HG02970 (cell line): ENCODE data around the gene MT1A.

ENCODE experiments used
- ATAC-seq: cut with Tn5 transposase; IDR thresholded peaks from one replicate; pipeline ENCODE4 v1.9.1; 2021; ENCODE audit warnings: mild to moderate bottlenecking, moderate library complexity, moderate number of reproducible peaks; ENCODE audit not compliant: unreplicated experiment, low FRiP score

Gene MT1A

GRCh38 chr16:56637814-56638750 lies at the start of gene MT1A:
Gene MT1A (plus strand): TSS chr16:56638666. CDS start chr16:56638739, 73 bp downstream.
- no peak for ATAC-seq

- no peak for ATAC-seq
Measured at GRCh38 chr16:56588781-56589140, 49.7 kb upstream of the MT1A start.

- ATAC-seq, result no peak
Measured at GRCh38 chr16:56589141-56590039, 49.1 kb upstream of the MT1A start, which contains the start of gene MT3. Gene MT3 (plus strand): TSS chr16:56589528. CDS start chr16:56589591, 63 bp downstream.

GRCh38 chr16:56591377-56592060 lies 46.9 kb upstream of the MT1A start:
- ATAC-seq, result no peak

DNA sequence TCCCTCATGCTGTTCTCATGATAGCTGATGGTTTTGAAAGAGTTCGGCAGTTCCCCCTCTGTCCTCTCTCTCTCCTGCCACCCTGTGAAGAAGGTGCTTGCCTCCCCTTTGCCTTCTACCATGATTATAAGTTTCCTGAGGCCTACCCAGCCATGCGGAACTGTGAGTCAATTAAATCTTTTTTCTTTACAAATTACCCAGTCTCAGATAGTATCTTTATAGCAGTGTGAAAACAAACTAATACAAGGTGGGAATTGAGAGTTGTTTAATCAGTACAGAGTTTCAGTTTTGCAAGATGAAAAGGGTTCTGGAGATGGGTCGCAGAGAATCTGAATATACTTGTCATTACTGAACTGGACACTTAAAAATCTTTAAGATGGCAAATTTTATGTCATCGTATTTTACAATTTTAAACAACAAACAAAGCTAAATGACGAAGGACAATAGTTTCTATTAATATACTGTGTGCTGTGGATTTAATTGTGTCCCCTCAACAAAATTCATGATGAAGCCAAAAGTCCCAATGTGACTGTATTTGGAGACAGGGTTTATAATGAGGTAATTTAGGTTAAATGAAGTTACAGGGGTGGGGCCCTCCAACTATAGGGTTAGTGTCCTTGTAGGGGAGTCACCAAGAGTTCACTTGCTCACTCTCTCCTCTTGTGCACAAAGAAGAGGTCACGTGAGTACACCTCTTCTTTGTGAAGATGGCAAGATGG lies 44.7 kb upstream of the MT1A start:
- ATAC-seq, result no peak

GRCh38 chr16:56594292-56594619 lies 44.2 kb upstream of the MT1A start:
- ATAC-seq, result no peak

- ATAC-seq, result no peak
Measured at GRCh38 chr16:56600398-56600999, 38.0 kb upstream of the MT1A start.

- ATAC-seq, result no peak
Measured at GRCh38 chr16:56601325-56601724, 37.1 kb upstream of the MT1A start.

- ATAC-seq, result no peak
Measured at GRCh38 chr16:56603589-56603988, 34.9 kb upstream of the MT1A start.

DNA sequence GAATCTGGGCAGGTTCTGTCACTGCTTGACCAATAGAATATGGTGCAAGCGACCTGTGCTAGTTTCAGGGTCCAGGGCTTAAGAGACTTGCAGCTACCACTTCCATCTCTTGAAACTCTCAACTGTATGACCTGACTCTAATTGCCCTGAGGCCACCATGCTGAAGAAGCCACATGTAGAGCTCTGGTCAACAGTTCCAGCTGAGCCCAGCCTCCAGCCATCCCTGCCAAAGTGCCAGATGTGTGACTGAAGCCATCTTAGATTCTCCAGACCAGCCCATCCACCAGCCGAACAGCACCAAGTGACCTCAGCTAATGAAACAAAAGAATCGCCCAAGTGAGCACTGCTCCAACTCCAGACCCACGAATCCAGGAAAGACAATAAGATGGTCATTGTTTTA lies 33.5 kb upstream of the MT1A start:
- no peak for ATAC-seq

DNA sequence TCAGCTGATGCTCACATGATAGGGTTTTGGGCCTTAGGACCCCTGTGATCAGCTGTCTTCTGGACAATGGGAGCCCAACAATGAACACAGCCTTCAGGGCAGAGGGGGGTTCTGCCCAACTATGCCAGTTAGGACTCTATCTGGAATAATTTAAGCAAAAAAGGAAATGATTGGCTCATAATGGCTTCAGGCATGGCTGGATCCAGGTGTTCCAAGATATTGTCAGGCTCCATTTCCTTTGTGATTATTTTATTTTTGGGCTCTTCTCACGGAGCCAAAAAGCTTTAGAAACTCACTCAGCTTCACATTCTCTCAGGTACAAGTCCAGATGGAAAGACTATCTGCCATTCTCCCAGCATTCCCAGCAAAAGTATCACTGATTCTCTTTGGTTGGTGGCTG lies 33.0 kb upstream of the MT1A start:
- ATAC-seq, result no peak

DNA sequence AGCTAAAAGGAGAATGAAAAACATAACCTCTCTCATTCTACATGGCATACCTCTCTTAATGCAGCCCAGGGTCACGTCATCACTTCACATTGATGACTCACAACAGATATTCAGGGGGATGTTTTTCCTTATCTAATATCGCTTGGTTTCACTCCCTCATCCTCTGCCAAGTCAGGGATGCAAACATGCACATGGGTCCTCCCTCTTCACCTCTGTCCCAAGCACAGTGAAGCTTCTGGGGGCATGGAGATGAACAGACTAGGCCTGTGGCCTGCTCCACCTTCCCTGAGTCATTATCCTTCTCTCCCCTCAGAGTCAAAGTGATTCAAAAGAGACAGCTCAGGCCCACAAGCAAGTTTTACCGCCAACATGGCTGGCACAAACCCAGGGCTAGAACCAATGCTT lies 32.4 kb upstream of the MT1A start:
- no peak for ATAC-seq

DNA sequence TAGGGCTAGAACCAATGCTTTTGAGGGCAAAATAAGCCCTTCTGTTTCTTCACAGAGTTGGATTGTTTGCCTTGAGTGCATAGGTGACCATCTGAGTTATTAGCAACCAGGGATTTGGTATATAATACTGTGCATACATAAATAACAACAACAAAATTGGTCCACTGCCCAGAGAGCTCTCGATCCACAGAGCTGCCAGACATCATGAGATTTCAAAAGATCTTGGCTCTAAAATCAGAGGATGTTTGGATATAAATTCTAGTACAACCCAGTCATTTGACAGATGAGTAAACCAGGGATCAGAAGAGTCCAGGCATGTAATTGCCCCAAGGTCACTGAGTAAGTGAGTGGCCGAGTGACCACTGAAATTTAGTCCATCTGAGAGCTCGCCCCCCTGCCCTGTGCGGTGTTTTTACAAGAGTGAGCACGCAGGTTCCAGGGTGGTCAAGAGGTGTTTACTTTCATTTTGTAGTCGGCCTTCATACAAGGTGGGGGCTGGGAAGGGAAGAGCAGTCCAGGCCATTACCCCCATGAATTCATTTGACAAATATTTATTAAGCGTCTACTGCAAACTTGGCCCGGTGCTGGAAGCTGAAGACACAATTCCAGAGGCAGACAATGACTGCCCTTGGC lies 31.9 kb upstream of the MT1A start:
- ATAC-seq, result no peak

GRCh38 chr16:56607109-56607618 lies 31.3 kb upstream of the MT1A start:
- no peak for ATAC-seq

- no peak for ATAC-seq
Measured at GRCh38 chr16:56607675-56608042, 30.8 kb upstream of the MT1A start.

DNA sequence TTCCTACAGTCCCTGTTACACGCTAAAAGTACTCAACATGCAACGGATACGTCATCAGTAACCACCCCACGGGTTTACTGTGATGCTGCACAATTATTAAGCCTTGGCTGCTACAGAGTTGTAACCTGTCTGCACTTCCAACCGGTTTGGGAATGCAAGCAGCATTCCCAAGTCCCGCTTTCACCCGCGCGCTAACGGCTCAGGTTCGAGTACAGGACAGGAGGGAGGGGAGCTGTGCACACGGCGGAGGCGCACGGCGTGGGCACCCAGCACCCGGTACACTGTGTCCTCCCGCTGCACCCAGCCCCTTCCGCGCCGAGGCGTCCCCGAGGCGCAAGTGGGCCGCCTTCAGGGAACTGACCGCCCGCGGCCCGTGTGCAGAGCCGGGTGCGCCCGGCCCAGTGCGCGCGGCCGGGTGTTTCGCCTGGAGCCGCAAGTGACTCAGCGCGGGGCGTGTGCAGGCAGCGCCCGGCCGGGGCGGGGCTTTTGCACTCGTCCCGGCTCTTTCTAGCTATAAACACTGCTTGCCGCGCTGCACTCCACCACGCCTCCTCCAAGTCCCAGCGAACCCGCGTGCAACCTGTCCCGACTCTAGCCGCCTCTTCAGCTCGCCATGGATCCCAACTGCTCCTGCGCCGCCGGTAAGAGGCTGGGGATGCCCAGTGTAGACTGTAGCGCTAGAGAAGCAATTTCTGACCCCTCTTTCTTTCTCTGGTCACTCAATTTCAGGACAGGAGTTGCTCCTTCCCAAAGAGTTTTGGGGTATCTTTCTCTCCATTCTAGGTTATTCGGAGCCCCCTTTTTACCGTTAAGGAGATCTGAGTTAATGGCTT lies 30.2 kb upstream of the MT1A start, which contains the start of gene MT2A:
MT2A (plus strand) TSS at position 542 of the 833 bp plus-strand sequence; CDS start at position 614, 72 bp downstream.
- peak; percentile 68 for ATAC-seq

DNA sequence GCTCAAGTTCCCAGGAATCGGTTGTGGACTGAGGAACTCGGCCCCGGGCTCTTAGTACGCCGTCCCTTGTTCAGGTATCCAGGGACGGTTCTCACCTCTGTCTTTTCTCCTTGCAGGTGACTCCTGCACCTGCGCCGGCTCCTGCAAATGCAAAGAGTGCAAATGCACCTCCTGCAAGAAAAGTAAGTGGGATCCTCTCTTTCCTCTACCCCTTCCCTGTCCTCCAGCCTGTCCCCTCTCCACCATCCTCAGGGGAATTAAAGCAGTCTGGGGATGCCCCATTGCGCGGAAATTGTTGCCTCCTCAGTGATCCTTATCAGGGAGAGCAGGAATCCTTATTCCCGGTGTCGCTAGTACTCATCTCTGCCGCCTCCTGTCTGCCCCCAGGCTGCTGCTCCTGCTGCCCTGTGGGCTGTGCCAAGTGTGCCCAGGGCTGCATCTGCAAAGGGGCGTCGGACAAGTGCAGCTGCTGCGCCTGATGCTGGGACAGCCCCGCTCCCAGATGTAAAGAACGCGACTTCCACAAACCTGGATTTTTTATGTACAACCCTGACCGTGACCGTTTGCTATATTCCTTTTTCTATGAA lies 29.5 kb upstream of the MT1A start:
- no peak for ATAC-seq

DNA sequence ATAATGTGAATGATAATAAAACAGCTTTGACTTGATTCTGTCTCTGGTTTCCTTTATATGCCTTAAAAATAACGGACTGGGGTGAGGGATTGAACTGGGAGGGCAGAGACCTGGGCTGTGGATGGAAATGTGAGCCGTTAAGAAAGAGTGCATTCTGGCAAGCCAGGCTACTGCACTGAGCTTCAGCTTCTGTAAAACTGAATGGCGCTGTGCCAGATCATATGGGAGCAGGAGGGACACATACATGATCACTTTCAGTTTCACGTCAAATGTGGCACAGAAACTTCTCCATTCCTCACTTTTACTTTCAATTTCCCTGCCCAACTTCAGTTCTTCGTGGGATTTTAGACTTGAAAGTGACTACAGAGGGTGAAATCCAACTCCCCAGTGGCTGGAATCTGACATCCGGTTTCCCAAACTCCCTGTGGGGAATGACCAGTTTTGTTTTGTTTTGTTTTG lies 29.0 kb upstream of the MT1A start:
- ATAC-seq, result no peak
